HEK293 (cell line): ENCODE data around the gene LPP.

ENCODE experiments used
- CTCF ChIA-PET: fragments of 350-600 bp; formaldehyde crosslinking; extraction: SDS; loops from one replicate; lab custom pipeline; 2021; ENCODE audit warnings: antibody characterized with exemption; lab: Yijun Ruan, JAX
- POLR2A ChIA-PET: fragments of 300-600 bp; formaldehyde crosslinking; extraction: SDS; loops from one replicate; lab custom pipeline; 2020; ENCODE audit warnings: antibody characterized with exemption, inconsistent platforms; lab: Yijun Ruan, JAX
- H3K27ac ChIP-seq: fragments of 200-500 bp; sonication (Bioruptor generic); 2 replicates; pipeline ENCODE4 v1.5.1; 2014; ENCODE audit warnings: low read depth, low read length, control low read depth, inconsistent platforms; ENCODE audit errors: extremely low read depth
- H3K36me3 ChIP-seq, 2 experiments: fragments of 200-500 bp in 1 of 2; sonication (Bioruptor generic) in 1 of 2; 1 replicate in 1 of 2; 2 replicates in 1 of 2; pipeline ENCODE4 v1.5.1; 2014 to 2017; ENCODE audit warnings: inconsistent platforms in 2 of 2, low read length in 2 of 2; ENCODE audit not compliant: control insufficient read depth in 2 of 2, insufficient read depth in 1 of 2
- H3K4me1 ChIP-seq: fragments of 200-500 bp; sonication (Bioruptor generic); 2 replicates; pipeline ENCODE4 v1.5.1; 2014; ENCODE audit warnings: mild to moderate bottlenecking, low read length, inconsistent platforms; ENCODE audit not compliant: control insufficient read depth, insufficient read depth
- H3K4me3 ChIP-seq: 2 replicates; pipeline ENCODE4 v1.5.1; 2011; ENCODE audit warnings: low read depth, mild to moderate bottlenecking, control low read depth, low read length, moderate library complexity
- H3K9me3 ChIP-seq: fragments of 200-500 bp; sonication (Bioruptor generic); 2 replicates; pipeline ENCODE4 v1.5.1; 2014; ENCODE audit warnings: low read depth, low read length, inconsistent platforms; ENCODE audit not compliant: control insufficient read depth, insufficient read depth
- EGR2 ChIP-seq: fragments of 450-650 bp; formaldehyde crosslinking; IDR thresholded peaks from 2 replicates; pipeline ENCODE4 v1.5.1; 2016; ENCODE audit warnings: low read depth, missing biosample characterization, missing genetic modification characterization
- GFI1B ChIP-seq: fragments of 450-650 bp; formaldehyde crosslinking; IDR thresholded peaks from 2 replicates; pipeline ENCODE4 v1.5.1; 2016; ENCODE audit warnings: missing biosample characterization, missing genetic modification characterization
- KLF8 ChIP-seq: fragments of 450-650 bp; formaldehyde crosslinking; IDR thresholded peaks from 2 replicates; pipeline ENCODE4 v1.5.1; 2016; ENCODE audit warnings: missing biosample characterization, missing genetic modification characterization
- PRDM6 ChIP-seq: fragments of 450-650 bp; formaldehyde crosslinking; IDR thresholded peaks from 2 replicates; pipeline ENCODE4 v1.5.1; 2017; ENCODE audit warnings: missing biosample characterization, missing genetic modification characterization
- REST ChIP-seq: fragments of 450-650 bp; formaldehyde crosslinking; IDR thresholded peaks from 2 replicates; pipeline ENCODE4 v1.5.1; 2016; ENCODE audit warnings: missing biosample characterization, missing genetic modification characterization
- SCRT2 ChIP-seq: fragments of 450-650 bp; formaldehyde crosslinking; IDR thresholded peaks from 2 replicates; pipeline ENCODE4 v1.5.1; 2016; ENCODE audit warnings: missing biosample characterization, missing genetic modification characterization
- ZBTB1 ChIP-seq: fragments of 450-650 bp; formaldehyde crosslinking; IDR thresholded peaks from 2 replicates; pipeline ENCODE4 v1.5.1; 2016; ENCODE audit warnings: missing biosample characterization, missing genetic modification characterization
- ZBTB48 ChIP-seq: fragments of 450-650 bp; formaldehyde crosslinking; IDR thresholded peaks from 2 replicates; pipeline ENCODE4 v1.5.1; 2016; ENCODE audit warnings: missing biosample characterization, missing genetic modification characterization
- ZNF169 ChIP-seq: fragments of 450-650 bp; formaldehyde crosslinking; IDR thresholded peaks from 2 replicates; pipeline ENCODE4 v1.5.1; 2016; ENCODE audit warnings: missing biosample characterization, missing genetic modification characterization
- ZNF174 ChIP-seq: fragments of 450-650 bp; formaldehyde crosslinking; IDR thresholded peaks from 2 replicates; pipeline ENCODE4 v1.5.0; 2017; ENCODE audit warnings: missing biosample characterization, mild to moderate bottlenecking, missing genetic modification characterization
- ZNF18 ChIP-seq: fragments of 450-650 bp; formaldehyde crosslinking; IDR thresholded peaks from 2 replicates; pipeline ENCODE4 v1.5.1; 2016; ENCODE audit warnings: missing biosample characterization, missing genetic modification characterization
- ZNF211 ChIP-seq: fragments of 450-650 bp; formaldehyde crosslinking; IDR thresholded peaks from 2 replicates; pipeline ENCODE4 v1.5.1; 2016; ENCODE audit warnings: low read depth, missing biosample characterization, missing genetic modification characterization
- ZNF335 ChIP-seq: fragments of 450-650 bp; formaldehyde crosslinking; conservative IDR thresholded peaks from 2 replicates; pipeline ENCODE4 v1.5.1; 2016; ENCODE audit warnings: missing biosample characterization, missing genetic modification characterization
- ZNF354C ChIP-seq: fragments of 450-650 bp; formaldehyde crosslinking; IDR thresholded peaks from 2 replicates; pipeline ENCODE4 v1.5.1; 2016; ENCODE audit warnings: missing biosample characterization, missing genetic modification characterization, low read depth, borderline replicate concordance
- ZNF501 ChIP-seq: fragments of 450-650 bp; formaldehyde crosslinking; IDR thresholded peaks from 2 replicates; pipeline ENCODE4 v1.5.1; 2016; ENCODE audit warnings: missing biosample characterization, missing genetic modification characterization
- ZNF514 ChIP-seq: fragments of 450-650 bp; formaldehyde crosslinking; IDR thresholded peaks from 2 replicates; pipeline ENCODE4 v1.5.1; 2016; ENCODE audit warnings: missing biosample characterization, missing genetic modification characterization
- ZNF521 ChIP-seq: fragments of 450-650 bp; formaldehyde crosslinking; IDR thresholded peaks from 2 replicates; pipeline ENCODE4 v1.5.1; 2017; ENCODE audit warnings: missing biosample characterization, mild to moderate bottlenecking, missing genetic modification characterization
- ZNF623 ChIP-seq: fragments of 450-650 bp; formaldehyde crosslinking; IDR thresholded peaks from 2 replicates; pipeline ENCODE4 v1.5.1; 2016; ENCODE audit warnings: missing biosample characterization, missing genetic modification characterization
- ZNF658 ChIP-seq: fragments of 450-650 bp; formaldehyde crosslinking; IDR thresholded peaks from 2 replicates; pipeline ENCODE4; 2016; ENCODE audit warnings: missing biosample characterization, missing genetic modification characterization
- ZNF76 ChIP-seq: fragments of 450-650 bp; formaldehyde crosslinking; IDR thresholded peaks from 2 replicates; pipeline ENCODE4; 2016; ENCODE audit warnings: low read depth, missing biosample characterization, missing genetic modification characterization, borderline replicate concordance
- TF ChIP-seq, protein P1 (sequence below): fragments of 450-650 bp; formaldehyde crosslinking; IDR thresholded peaks from 2 replicates; pipeline ENCODE4 v1.5.1; 2016; ENCODE audit warnings: missing biosample characterization, missing genetic modification characterization
- TF ChIP-seq, protein P2 (sequence below): fragments of 450-650 bp; formaldehyde crosslinking; IDR thresholded peaks from 2 replicates; pipeline ENCODE4 v1.5.1; 2017; ENCODE audit warnings: missing biosample characterization, missing genetic modification characterization

Gene LPP

DNA sequence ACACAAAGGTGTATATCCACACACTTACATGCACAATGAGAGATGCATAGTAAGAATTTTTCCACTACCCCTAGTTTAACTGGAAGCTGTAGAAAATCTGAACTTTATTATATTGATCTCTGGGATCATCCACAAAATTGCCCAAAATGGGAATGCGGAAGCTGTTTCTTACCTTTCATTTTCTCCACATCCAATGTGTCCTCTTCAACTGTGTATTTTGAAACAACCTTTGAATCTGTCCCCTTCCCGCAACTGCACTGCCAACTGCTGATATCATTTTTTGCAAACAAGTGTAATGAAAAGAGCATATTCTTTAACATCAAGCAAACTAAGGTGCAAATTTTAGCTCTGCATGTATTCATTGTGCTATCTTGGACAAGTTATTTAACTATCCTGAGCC, 590.2 kb downstream of the LPP start:
- CTCF ChIA-PET = no interaction called here
- H3K36me3 ChIP-seq = no peaks in the 10 kb centered on the region
- no peak overlapping the region for H3K4me3 ChIP-seq
- POLR2A ChIA-PET = no interaction called here
- H3K4me1 ChIP-seq = no peaks in the 10 kb centered on the region
- TF ChIP-seq ZNF501 (tag by site-specific recombination) (no peak), KLF8 (tag by site-specific recombination) (no peak), ZBTB1 (no peak), ZNF623 (tag by site-specific recombination) (no peak), ZNF18 (tag by site-specific recombination) (no peak), PRDM6 (tag by site-specific recombination) (no peak), ZNF211 (tag by site-specific recombination) (no peak), ZNF76 (tag by site-specific recombination) (no peak), SCRT2 (tag by site-specific recombination) (no peak), GFI1B (no peak), ZNF335 (tag by site-specific recombination) (no peak), ZNF514 (tag by site-specific recombination) (no peak)
- TF ChIP-seq, protein P1, sequence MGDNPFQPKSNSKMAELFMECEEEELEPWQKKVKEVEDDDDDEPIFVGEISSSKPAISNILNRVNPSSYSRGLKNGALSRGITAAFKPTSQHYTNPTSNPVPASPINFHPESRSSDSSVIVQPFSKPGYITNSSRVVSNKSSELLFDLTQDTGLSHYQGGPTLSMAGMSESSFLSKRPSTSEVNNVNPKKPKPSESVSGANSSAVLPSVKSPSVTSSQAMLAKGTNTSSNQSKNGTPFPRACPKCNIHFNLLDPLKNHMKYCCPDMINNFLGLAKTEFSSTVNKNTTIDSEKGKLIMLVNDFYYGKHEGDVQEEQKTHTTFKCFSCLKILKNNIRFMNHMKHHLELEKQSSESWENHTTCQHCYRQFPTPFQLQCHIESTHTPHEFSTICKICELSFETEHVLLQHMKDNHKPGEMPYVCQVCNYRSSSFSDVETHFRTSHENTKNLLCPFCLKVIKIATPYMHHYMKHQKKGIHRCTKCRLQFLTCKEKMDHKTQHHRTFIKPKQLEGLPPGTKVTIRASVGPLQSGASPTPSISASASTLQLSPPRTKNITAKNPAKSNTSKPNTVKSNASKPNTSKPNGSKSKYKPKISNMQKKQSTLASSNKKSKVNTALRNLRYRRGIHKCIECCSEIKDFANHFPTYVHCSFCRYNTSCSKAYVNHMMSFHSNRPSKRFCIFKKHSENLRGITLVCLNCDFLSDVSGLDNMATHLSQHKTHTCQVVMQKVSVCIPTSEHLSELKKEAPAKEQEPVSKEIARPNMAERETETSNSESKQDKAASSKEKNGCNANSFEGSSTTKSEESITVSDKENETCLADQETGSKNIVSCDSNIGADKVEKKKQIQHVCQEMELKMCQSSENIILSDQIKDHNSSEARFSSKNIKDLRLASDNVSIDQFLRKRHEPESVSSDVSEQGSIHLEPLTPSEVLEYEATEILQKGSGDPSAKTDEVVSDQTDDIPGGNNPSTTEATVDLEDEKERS (tag by site-specific recombination) = no peak
- no peak overlapping the region for H3K27ac ChIP-seq
- no peaks in the 10 kb centered on the region for H3K9me3 ChIP-seq

GRCh38 chr3:188745031-188745430, 591.1 kb downstream of the LPP start:
- no peaks in the 10 kb centered on the region for H3K36me3 ChIP-seq
- no peaks in the 10 kb centered on the region for H3K9me3 ChIP-seq
- H3K4me1 ChIP-seq = no peaks in the 10 kb centered on the region
- ChIA-PET POLR2A (no interaction called here), CTCF (interaction anchor here (0.7 kb wide), 1 partner anchor 687 kb away, joined by 3 read pairs; no protein-coding TSS in a partner anchor)
- no peak overlapping the region for H3K4me3 ChIP-seq
- H3K27ac ChIP-seq = no peak overlapping the region
- TF ChIP-seq ZNF658 (tag by site-specific recombination) (no peak), ZNF501 (tag by site-specific recombination) (no peak), ZNF354C (tag by site-specific recombination) (no peak), PRDM6 (tag by site-specific recombination) (no peak), EGR2 (no peak), ZNF174 (tag by site-specific recombination) (no peak), REST (no peak), ZBTB48 (tag by site-specific recombination) (no peak), ZNF169 (tag by site-specific recombination) (no peak), ZNF521 (no peak)
- TF ChIP-seq, protein P2, sequence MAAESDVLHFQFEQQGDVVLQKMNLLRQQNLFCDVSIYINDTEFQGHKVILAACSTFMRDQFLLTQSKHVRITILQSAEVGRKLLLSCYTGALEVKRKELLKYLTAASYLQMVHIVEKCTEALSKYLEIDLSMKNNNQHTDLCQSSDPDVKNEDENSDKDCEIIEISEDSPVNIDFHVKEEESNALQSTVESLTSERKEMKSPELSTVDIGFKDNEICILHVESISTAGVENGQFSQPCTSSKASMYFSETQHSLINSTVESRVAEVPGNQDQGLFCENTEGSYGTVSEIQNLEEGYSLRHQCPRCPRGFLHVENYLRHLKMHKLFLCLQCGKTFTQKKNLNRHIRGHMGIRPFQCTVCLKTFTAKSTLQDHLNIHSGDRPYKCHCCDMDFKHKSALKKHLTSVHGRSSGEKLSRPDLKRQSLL (tag by site-specific recombination) = no peak
